ENCODE measurements around the gene COX19. TPM values are rescaled to one million over a fixed set of nuclear protein-coding genes. Genes with fewer than 3 reads are reported as not detected.

The COX19 gene
- total and polyA plus RNA-seq, 5 experiments from 2014 or later: 19.3 to 49.0 (median 21.5) TPM

- Mint-ChIP-seq H3K4me3 (no peak overlapping the region), H3K27me3 (no peaks in the 10 kb centered on the region), H3K27ac (no peak overlapping the region), H3K9me3 (no peaks in the 10 kb centered on the region), H3K4me1 (peaks cover 0 to 13% (median 6%) of the 10 kb centered on the region in 4 donors), H3K36me3 (peaks cover 0 to under 1% (median 0%) of the 10 kb centered on the region in 3 donors)
- ATAC-seq: no peak
- DNase-seq: no peak
- POLR2A ChIA-PET: interaction anchor here (4.9 kb wide), 1 partner anchor 15 kb away, joined by 21 read pairs; no protein-coding TSS in a partner anchor
These were observed 3.2 kb upstream of the COX19 start for GRCh38 chr7:978416-979091.

GRCh38 chr7:978049-978346, 2.6 kb upstream of the COX19 start:
- peaks cover 0 to 19% (median 9%) of the 10 kb centered on the region in 4 donors for H3K4me1 Mint-ChIP-seq
- peak overlapping the region in 1 of 10 donors; percentile 29 for H3K27ac Mint-ChIP-seq
- ATAC-seq: no peak
- H3K27me3 Mint-ChIP-seq: no peaks in the 10 kb centered on the region
- peak overlapping the region in 1 of 10 donors; percentile 41 for H3K4me3 Mint-ChIP-seq
- H3K9me3 Mint-ChIP-seq: no peaks in the 10 kb centered on the region
- POLR2A ChIA-PET: interaction anchor here (0.5 to 4.9 kb wide), 2 partner anchors 16 to 159 kb away, joined by 3 to 21 read pairs; no protein-coding TSS in a partner anchor
- no peak for DNase-seq
- H3K36me3 Mint-ChIP-seq: peaks cover 0 to 5% (median 0%) of the 10 kb centered on the region in 3 donors

DNA sequence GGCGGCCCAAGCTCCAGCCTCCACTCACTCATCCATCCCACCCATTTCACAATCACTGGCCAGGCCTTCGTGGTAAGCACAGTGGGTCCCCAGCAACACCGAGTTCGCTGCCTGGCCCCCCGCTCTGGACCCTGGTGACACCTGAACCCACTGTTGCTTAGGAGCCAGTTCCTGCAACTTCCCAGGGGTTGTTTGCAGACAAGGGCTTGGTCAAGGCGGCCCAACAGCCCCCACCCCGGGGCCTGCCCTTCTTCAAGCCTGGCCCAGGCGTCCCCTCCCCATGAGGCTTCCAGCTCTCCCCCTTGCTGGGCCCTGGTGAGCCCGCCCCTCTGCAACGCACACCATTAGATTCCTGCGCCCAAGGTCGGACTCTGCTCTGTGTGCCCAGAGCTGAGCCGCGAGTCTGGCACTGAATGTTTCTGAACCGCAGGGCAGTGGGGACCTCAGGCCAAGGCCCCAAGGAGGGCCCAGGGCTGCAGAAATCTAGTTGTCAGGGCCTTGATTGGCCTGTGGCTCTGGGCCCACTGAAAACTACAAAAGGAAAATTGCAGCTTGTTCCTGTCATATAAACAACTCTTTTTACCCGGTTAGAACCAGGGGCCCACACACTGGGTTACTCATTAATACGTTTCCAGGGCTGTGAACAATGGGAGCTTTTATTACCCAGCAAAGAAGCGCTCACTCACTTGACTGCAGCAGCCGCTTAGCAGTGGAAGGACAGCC, 2.1 kb upstream of the COX19 start:
- DNase-seq (no peak), ATAC-seq (no peak)
- no peaks in the 10 kb centered on the region for H3K9me3 Mint-ChIP-seq
- no peaks in the 10 kb centered on the region for H3K27me3 Mint-ChIP-seq
- peak overlapping the region in 1 of 10 donors; percentile 41 for H3K4me3 Mint-ChIP-seq
- H3K4me1 Mint-ChIP-seq: peaks cover 3 to 23% (median 12%) of the 10 kb centered on the region in 4 donors
- POLR2A ChIA-PET: interaction anchor here (0.5 to 4.9 kb wide), 3 partner anchors 16 to 158 kb away, joined by 3 to 21 read pairs (median 3); no protein-coding TSS in a partner anchor
- peaks cover 0 to 10% (median 0%) of the 10 kb centered on the region in 3 donors for H3K36me3 Mint-ChIP-seq
- H3K27ac Mint-ChIP-seq: no peak overlapping the region

- H3K27ac Mint-ChIP-seq: peak overlapping the region in 1 of 10 donors; percentile 7
- POLR2A ChIA-PET: interaction anchor here (1.1 to 4.9 kb wide), 2 partner anchors 17 to 66 kb away, joined by 3 to 21 read pairs; no protein-coding TSS in a partner anchor
- H3K4me3 Mint-ChIP-seq: peak overlapping the region in 3 of 10 donors; percentile 39 to 65 (median 53)
- ATAC-seq (no peak), DNase-seq (no peak)
- H3K36me3 Mint-ChIP-seq: peaks cover 0 to 16% (median 0%) of the 10 kb centered on the region in 3 donors
- H3K27me3 Mint-ChIP-seq: no peaks in the 10 kb centered on the region
- H3K4me1 Mint-ChIP-seq: peaks cover 4 to 29% (median 17%) of the 10 kb centered on the region in 4 donors
- no peaks in the 10 kb centered on the region for H3K9me3 Mint-ChIP-seq
These were observed 1.6 kb upstream of the COX19 start for GRCh38 chr7:976901-977325.

DNA sequence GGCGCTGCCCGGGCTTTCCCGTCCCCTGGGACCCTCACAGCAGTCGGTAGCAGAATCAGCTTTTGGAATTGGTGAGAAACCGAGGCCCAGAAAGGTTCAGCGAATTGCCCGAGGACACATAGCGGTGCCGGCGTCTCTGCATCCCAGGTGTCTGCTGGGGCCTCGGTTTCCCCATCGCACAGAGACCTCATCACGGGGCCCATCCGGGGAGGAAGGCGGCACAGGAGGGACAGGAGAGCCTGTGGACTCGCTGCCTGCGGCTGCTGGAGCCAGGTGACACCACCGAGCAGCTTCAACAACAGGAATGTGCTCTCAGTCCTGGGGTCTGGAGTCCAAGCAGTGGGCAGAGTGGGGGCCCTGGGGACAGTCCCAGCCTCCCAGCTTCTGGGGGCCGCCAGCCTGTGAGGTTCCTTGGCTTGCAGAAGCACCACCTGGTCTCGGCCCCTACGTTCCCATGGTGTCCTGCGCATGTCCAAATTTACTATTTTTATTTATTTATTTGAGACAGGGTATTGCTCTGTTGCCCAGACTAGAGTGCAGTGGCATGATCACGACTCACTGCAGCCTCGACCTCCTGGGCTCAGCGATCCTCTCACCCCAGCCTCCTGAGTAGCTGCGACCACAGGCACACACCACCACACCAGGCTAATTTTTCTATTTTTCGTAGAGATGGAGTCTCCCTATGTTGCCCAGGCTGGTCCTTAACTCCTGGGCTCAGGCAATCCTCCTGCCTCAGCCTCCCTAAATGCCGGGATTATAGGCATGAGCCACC, 539 bp upstream of the COX19 start:
- Mint-ChIP-seq H3K4me1 (peaks cover 9 to 37% (median 24%) of the 10 kb centered on the region in 4 donors), H3K4me3 (peak overlapping the region in 9 of 10 donors; percentile 39 to 95 (median 85)), H3K27ac (peak overlapping the region in 6 of 10 donors; percentile 15 to 91 (median 52)), H3K27me3 (no peaks in the 10 kb centered on the region), H3K36me3 (peaks cover 0 to 24% (median 0%) of the 10 kb centered on the region in 3 donors), H3K9me3 (no peaks in the 10 kb centered on the region)
- ATAC-seq: no peak
- POLR2A ChIA-PET: interaction anchor here (0.5 to 4.9 kb wide), 19 partner anchors 8 to 185 kb away, joined by 3 to 41 read pairs (median 5); partner anchors contain the start of genes ADAP1, GET4, GPR146 and ZFAND2A
- DNase-seq: no peak

- ATAC-seq: no peak
- POLR2A ChIA-PET: interaction anchor here (0.6 to 4.9 kb wide), 13 partner anchors 11 to 186 kb away, joined by 3 to 41 read pairs (median 5); partner anchors contain the start of genes ADAP1, GPR146 and ZFAND2A
- Mint-ChIP-seq H3K9me3 (no peaks in the 10 kb centered on the region), H3K27ac (peak overlapping the region; percentile 74 to 94 (median 91)), H3K36me3 (peaks cover 0 to 41% (median 0%) of the 10 kb centered on the region in 3 donors), H3K27me3 (no peaks in the 10 kb centered on the region), H3K4me1 (peaks cover 10 to 39% (median 28%) of the 10 kb centered on the region in 4 donors), H3K4me3 (peak overlapping the region; percentile 83 to 95 (median 90))
- no peak for DNase-seq
These were observed 1.2 kb downstream of the COX19 start for GRCh38 chr7:974172-974571.

- Mint-ChIP-seq H3K9me3 (no peaks in the 10 kb centered on the region), H3K4me3 (peak overlapping the region; percentile 33 to 75 (median 51)), H3K36me3 (peaks cover 0 to 49% (median 0%) of the 10 kb centered on the region in 3 donors), H3K27me3 (no peaks in the 10 kb centered on the region), H3K27ac (peak overlapping the region in 3 of 10 donors; percentile 7 to 52 (median 22)), H3K4me1 (peaks cover 10 to 39% (median 28%) of the 10 kb centered on the region in 4 donors)
- no peak for DNase-seq
- ATAC-seq: no peak
- POLR2A ChIA-PET: interaction anchor here (0.9 to 3.2 kb wide), 3 partner anchors 16 to 64 kb away, joined by 4 to 41 read pairs (median 7); no protein-coding TSS in a partner anchor
These were observed 2.0 kb downstream of the COX19 start for GRCh38 chr7:973312-973711.

- H3K4me3 Mint-ChIP-seq: peak overlapping the region; percentile 33 to 75 (median 51)
- DNase-seq (no peak), ATAC-seq (no peak)
- POLR2A ChIA-PET: interaction anchor here (1.3 to 3.2 kb wide), 2 partner anchors 15 to 50 kb away, joined by 4 to 41 read pairs; no protein-coding TSS in a partner anchor
- H3K4me1 Mint-ChIP-seq: peaks cover 12 to 39% (median 29%) of the 10 kb centered on the region in 4 donors
- no peaks in the 10 kb centered on the region for H3K27me3 Mint-ChIP-seq
- peak overlapping the region in 2 of 10 donors; percentile 7 to 22 for H3K27ac Mint-ChIP-seq
- peaks cover 0 to 54% (median under 1%) of the 10 kb centered on the region in 3 donors for H3K36me3 Mint-ChIP-seq
- H3K9me3 Mint-ChIP-seq: no peaks in the 10 kb centered on the region
These were observed 2.6 kb downstream of the COX19 start for GRCh38 chr7:972676-973309.

DNA sequence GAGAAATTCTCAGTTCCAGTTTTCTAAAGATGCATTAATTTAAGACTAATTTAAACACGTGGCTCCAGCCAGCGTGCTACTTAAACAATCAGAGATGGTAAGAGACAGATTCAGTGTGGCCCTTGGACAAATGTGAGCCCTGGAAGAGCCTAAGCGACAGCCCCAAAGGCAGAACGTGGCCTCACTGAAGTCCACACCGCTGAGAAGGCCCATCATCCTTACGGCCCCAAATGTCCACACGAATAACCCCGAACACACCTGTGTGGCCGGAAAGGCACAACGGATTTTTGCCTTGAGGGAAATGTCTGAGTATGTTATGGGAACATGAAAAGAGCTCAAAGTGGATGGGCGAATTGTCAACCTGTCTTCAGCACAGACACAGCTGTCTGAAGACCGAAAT, 3.2 kb downstream of the COX19 start:
- Mint-ChIP-seq H3K4me3 (peak overlapping the region in 3 of 10 donors; percentile 14 to 65 (median 28)), H3K27me3 (no peaks in the 10 kb centered on the region), H3K27ac (peak overlapping the region in 4 of 10 donors; percentile 5 to 52 (median 42))

GRCh38 chr7:970744-971143, 4.6 kb downstream of the COX19 start:
- Mint-ChIP-seq H3K9me3 (no peaks in the 10 kb centered on the region), H3K27ac (peak overlapping the region in 2 of 10 donors; percentile 0 to 44), H3K4me3 (peak overlapping the region in 2 of 10 donors; percentile 6 to 12), H3K36me3 (peaks cover 0 to 70% (median 5%) of the 10 kb centered on the region in 3 donors), H3K27me3 (no peaks in the 10 kb centered on the region), H3K4me1 (peaks cover 21 to 44% (median 35%) of the 10 kb centered on the region in 4 donors)
- no peak for ATAC-seq
- DNase-seq: no peak
- POLR2A ChIA-PET: no interaction called here

More for the DNA sequence above, 3.2 kb downstream of the COX19 start:
- no peak for DNase-seq
- no peaks in the 10 kb centered on the region for H3K9me3 Mint-ChIP-seq
- H3K36me3 Mint-ChIP-seq: peaks cover 0 to 61% (median 5%) of the 10 kb centered on the region in 3 donors
- ATAC-seq: no peak
- H3K4me1 Mint-ChIP-seq: peaks cover 16 to 39% (median 32%) of the 10 kb centered on the region in 4 donors
- POLR2A ChIA-PET: interaction anchor here (0.6 to 1.3 kb wide), 2 partner anchors 14 to 24 kb away, joined by 3 to 4 read pairs; no protein-coding TSS in a partner anchor

- no peaks in the 10 kb centered on the region for H3K9me3 Mint-ChIP-seq
- peaks cover 0 to 70% (median 5%) of the 10 kb centered on the region in 3 donors for H3K36me3 Mint-ChIP-seq
- POLR2A ChIA-PET: no interaction called here
- no peak overlapping the region for H3K4me3 Mint-ChIP-seq
- H3K27ac Mint-ChIP-seq: no peak overlapping the region
- no peaks in the 10 kb centered on the region for H3K27me3 Mint-ChIP-seq
- ATAC-seq (no peak), DNase-seq (no peak)
- peaks cover 23 to 48% (median 42%) of the 10 kb centered on the region in 4 donors for H3K4me1 Mint-ChIP-seq
These were observed 5.9 kb downstream of the COX19 start for GRCh38 chr7:969403-969802.
